Measurements from ENCODE around the gene RANBP3. TPM values are rescaled to one million over a fixed set of nuclear protein-coding genes. Genes with fewer than 3 reads are reported as not detected.

Gene RANBP3
- total and polyA plus RNA-seq, 2 of the 8 experiments (the other 6 are each of a cell fraction or from before 2014, with no cell fraction given): 95.4 to 122 TPM

DNA sequence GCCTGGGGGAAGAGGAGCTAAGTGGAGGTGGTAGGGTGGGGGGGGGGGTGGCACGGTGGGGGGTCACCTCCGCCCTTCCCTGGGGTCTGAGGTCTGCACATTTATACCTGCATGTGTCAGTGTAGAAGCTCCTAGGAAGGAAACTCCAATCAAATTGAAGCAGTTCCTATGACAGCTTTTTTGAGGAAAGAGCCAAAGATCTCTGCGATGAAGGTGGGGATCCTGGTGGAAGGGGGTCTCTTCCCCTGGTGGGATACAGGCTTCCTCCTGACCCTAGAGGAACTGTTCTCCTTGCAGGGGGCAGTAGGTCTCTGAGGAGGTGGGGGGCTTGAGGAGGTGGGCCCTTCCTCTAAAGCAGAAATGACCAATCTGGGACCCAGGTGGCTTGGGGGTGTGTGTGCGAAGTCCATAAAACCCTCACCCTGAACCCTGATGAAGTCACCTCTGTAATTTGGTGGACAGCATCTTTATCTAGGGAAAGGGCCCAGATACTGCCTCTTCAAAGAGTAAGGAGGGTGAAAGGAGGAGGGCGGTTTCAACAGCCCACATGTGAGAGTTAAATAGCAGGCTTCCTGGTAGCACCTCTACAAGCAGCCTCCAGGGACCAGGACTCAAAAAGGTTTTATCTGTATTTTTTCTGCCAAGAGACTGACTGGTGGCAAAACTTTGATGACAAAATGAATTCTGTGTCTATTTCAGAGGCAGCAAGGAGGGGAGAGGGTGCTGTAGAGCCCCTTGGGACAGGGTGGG is 12.9 kb downstream of the RANBP3 start:
- H2BK12ac ChIP-seq (ENCODE audit: low read depth, low read length): no peak overlapping the region
- no peak overlapping the region for H3K4me3 ChIP-seq (ENCODE audit: extremely low read depth in 1 of 4, insufficient read depth in 2 of 4, low read depth in 3 of 4, low read length in 4 of 4)
- H3K23ac ChIP-seq (ENCODE audit: insufficient read length): no peak overlapping the region
- peaks cover 52% of the 10 kb centered on the region for H3K79me1 ChIP-seq (ENCODE audit: low read depth, low read length)
- H3K27me3 ChIP-seq (replicated peaks in 1 of 4; ENCODE audit: control insufficient read depth in 3 of 4, extremely low read depth in 1 of 4, insufficient read depth in 3 of 4, low read length in 3 of 4): no peaks in the 10 kb centered on the region
- H3K36me3 ChIP-seq (ENCODE audit: control insufficient read depth in 2 of 4, insufficient read depth in 4 of 4, low read length in 3 of 4): no peaks in the 10 kb centered on the region
- WGBS, 2 experiments (ENCODE audit: extremely low coverage in 1 of 2, insufficient coverage in 1 of 2, insufficient read length in 1 of 2, insufficient replicate concordance in 2 of 2, low coverage in 1 of 2, low lambda C conversion rate in 2 of 2, missing lambda C conversion rate in 1 of 2): 94% methylated on average over 3 of the region's 5 CpGs; no CpG with 5 or more reads in 1 of the 2 experiments
- H3K4me1 ChIP-seq (replicated peaks in 1 of 4; ENCODE audit: control insufficient read depth in 3 of 4, insufficient read depth in 4 of 4, low read length in 3 of 4): peaks cover 13 to 27% (median 16%) of the 10 kb centered on the region in 4 experiments
- H3K56ac ChIP-seq (replicated peaks; ENCODE audit: insufficient read length, low read depth, low read length): no peak overlapping the region
- ChIA-PET POLR2A (ENCODE audit: partially characterized antibody) (interaction anchor here (1.1 kb wide), 1 partner anchor 13 kb away, joined by 3 read pairs; the partner anchor contains the start of gene RANBP3), CTCF (ENCODE audit: partially characterized antibody) (interaction anchor here (0.8 to 3.9 kb wide), 2 partner anchors 14 to 22 kb away, joined by 4 to 48 read pairs; no protein-coding TSS in a partner anchor)
- no peaks in the 10 kb centered on the region for H3K23me2 ChIP-seq (ENCODE audit: low read depth, low read length)
- no peak overlapping the region for H4K5ac ChIP-seq (ENCODE audit: insufficient read length, low read depth, low read length)
- FAIRE-seq (no peak), DNase-seq (ENCODE audit: low read depth in 1 of 2, low spot score in 2 of 2) (no peak)
- no peak overlapping the region for H3K27ac ChIP-seq (ENCODE audit: low read depth, low read length)
- H2BK120ac ChIP-seq (replicated peaks; ENCODE audit: low read depth, low read length): no peak overlapping the region
- no peak overlapping the region for H3K4ac ChIP-seq (replicated peaks; ENCODE audit: insufficient read length, low read depth, low read length)
- H3K18ac ChIP-seq (ENCODE audit: extremely low read depth, low read length): no peak overlapping the region
- H4K20me1 ChIP-seq (replicated peaks in 1 of 2; ENCODE audit: control insufficient read depth in 1 of 2, insufficient read depth in 2 of 2, low read length in 2 of 2): peaks cover 54 to 71% of the 10 kb centered on the region in 2 experiments
- H2AK5ac ChIP-seq (ENCODE audit: low read depth, low read length): no peak overlapping the region
- peaks cover 12 to 95% of the 10 kb centered on the region in 2 experiments; a peak in 3 of 4 replicates for H3K79me2 ChIP-seq (ENCODE audit: control insufficient read depth in 1 of 2, insufficient read depth in 2 of 2, low read length in 2 of 2)
- no peak overlapping the region for H3K14ac ChIP-seq (ENCODE audit: insufficient read length)
- no peaks in the 10 kb centered on the region for H3K9me3 ChIP-seq (ENCODE audit: insufficient read depth in 2 of 2, low read depth in 1 of 2, low read length in 1 of 2)
- H2BK15ac ChIP-seq (ENCODE audit: low read length): no peak overlapping the region
- H3K9ac ChIP-seq (replicated peaks in 1 of 4; ENCODE audit: extremely low read depth in 1 of 4, low read depth in 3 of 4, low read length in 3 of 4): no peak overlapping the region
- H4K8ac ChIP-seq (ENCODE audit: extremely low read depth, insufficient read depth, low read length): no peak overlapping the region
- no peak overlapping the region for H2BK5ac ChIP-seq (ENCODE audit: low read depth, low read length)
- no peak overlapping the region for H2BK20ac ChIP-seq (ENCODE audit: low read length)
- H3K4me2 ChIP-seq (ENCODE audit: insufficient read depth in 1 of 2, low read depth in 2 of 2, low read length in 2 of 2): no peak overlapping the region
- H4K91ac ChIP-seq (replicated peaks; ENCODE audit: insufficient read length, low read length): no peak overlapping the region
- no peak overlapping the region for H2AFZ ChIP-seq (ENCODE audit: low read length)
- no peak for TF ChIP-seq SP1 (IDR thresholded peaks at IDR 0.05; ENCODE audit: low read depth, low read length)
- TF ChIP-seq GABPA (IDR thresholded peaks at IDR 0.05; ENCODE audit: borderline replicate concordance, insufficient read depth, low read length): no peak
- no peak for TF ChIP-seq CBX8 (IDR thresholded peaks at IDR 0.05; ENCODE audit: borderline replicate concordance, low read depth, low read length)
- no peak for TF ChIP-seq BCL11A (IDR thresholded peaks at IDR 0.05; ENCODE audit: low read depth in 2 of 2, low read length in 2 of 2)
- TF ChIP-seq HDAC2 (IDR thresholded peaks at IDR 0.05; ENCODE audit: borderline replicate concordance in 1 of 2, low read depth in 2 of 2, low read length in 2 of 2): no peak
- no peak for TF ChIP-seq JUND (IDR thresholded peaks at IDR 0.05; ENCODE audit: low read length)
- TF ChIP-seq, protein P1, sequence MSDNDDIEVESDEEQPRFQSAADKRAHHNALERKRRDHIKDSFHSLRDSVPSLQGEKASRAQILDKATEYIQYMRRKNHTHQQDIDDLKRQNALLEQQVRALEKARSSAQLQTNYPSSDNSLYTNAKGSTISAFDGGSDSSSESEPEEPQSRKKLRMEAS (IDR thresholded peaks at IDR 0.05): no peak

Data from H1 (cell line).